GM18508 (cell line): ENCODE measurements around the gene KLK7.

Experiments used
- ATAC-seq: cut with Tn5 transposase; IDR thresholded peaks from one replicate; pipeline ENCODE4 v1.9.1; 2021; ENCODE audit warnings: moderate number of reproducible peaks; ENCODE audit not compliant: insufficient read depth, unreplicated experiment

KLK7 gene

DNA sequence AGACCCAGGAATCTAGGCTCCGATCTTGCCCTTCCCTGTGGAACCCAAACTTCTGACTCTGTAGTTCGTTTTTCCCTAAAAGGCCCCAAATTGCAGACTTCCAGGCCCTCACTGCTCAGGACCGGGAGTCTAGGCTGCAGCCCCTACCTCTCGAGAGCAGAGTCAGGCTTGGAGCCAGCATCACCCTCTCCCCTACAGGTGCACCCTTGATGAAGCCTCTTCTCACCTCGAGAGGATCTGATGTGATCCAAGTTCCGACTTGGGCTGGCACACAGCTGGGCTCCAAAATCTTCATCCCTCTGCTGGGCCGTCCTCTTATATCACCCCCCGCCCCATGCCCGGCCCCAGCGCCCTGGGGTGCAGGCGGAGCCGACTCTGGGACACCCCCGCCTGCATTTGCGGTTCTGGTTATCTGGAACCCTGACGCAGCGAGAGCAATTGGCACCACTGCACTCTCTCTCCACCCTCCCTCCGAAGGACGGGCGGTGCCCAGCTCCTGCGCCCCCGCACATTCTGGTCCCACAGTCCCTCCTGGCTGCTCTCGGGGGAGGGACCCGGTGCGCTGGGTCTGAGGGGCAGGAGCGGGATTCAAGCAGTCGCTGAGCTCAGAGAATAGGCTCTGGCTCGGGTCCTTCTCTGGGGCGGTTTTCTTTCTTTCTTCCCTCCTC, at the start of gene KLK7:
KLK7 (minus strand) TSS at position 293 of the 668 bp plus-strand sequence. CDS start 1,518 bp downstream, outside the sequence.
- no peak for ATAC-seq

DNA sequence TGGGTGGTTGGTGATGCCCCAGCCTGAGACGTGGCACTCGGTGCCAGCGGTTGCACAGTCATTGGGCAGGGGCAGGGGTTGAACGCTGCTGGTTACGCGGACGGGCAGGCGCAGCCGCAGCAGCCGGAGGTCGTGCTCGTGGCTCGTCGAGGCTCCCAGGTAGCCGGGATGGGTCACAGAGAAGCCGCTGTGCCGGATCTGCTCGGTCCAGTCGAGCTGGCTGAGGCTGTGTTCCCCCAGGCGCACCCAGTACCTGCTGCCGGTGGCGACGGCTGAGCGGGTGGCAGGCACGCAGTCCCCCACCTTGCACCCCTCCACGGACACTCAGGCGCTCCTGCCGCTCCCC, 48.1 kb upstream of the KLK7 start:
- ATAC-seq, result no peak

DNA sequence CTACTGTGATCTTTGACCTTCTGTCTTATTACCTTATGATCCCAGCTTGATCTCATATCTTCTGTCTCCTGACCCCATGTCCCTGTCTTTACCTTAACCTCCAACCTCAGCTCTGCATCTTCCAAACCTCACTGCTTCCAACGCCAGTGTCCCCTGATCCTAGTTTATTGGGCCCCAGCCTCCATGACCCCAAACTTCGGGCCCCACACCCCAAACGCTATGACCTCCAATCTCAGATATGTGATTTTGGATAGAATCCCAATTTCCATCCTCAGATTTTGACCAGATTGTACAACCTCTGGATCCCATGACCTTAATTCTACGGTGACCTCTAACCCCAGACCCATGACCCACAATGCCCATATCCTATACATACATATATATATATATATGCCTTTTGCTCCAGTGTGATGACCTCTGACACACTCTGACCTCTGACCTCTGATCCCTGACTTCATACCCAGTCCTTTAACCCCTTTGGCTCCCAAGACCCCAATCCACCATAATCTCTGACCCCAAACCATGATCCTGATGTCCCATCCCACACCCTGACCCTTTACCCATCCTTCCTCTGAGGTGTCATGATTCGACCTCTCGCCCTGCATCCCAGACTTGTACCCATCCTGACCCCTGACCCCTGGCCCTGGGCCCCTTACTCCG, 47.6 kb upstream of the KLK7 start:
- ATAC-seq, result no peak

DNA sequence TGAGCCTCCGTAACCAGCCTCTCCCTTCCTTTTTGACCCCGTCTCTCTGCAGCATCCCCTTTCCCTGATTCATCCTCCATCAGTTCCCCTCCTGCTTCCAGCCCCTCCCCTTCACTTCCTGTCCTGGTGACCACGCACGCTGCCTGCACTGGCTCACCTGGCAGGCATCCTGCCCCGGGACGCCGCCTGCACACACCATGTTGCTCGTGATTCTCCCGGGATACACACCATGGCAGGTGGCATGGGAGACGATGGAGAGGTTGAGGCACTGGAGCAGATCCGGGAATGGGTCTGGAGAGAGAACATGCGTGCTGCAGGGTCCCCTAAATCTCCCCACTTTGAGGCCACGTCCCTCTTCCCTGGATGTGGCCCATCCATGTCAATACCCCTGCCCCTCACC, 46.9 kb upstream of the KLK7 start:
- ATAC-seq, result no peak

DNA sequence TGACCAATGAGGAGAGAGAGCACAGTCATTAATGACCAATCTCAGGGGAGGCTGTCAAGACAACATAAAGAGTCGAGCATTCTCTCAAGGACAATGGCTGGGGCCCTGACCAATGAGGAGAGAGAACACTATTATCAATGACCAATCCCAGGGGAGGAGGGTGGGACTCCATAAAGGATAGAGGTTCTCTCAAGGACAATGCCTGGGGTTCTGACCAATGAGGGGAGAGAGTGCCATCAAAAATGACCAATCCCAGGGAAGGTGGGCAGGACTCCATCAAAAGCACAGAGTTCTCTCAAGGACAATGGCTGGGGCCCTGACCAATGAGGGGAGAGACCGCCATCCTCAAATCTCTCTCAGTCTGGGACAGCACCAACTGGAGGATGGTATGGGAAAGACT, 46.0 kb upstream of the KLK7 start:
- ATAC-seq, result no peak

DNA sequence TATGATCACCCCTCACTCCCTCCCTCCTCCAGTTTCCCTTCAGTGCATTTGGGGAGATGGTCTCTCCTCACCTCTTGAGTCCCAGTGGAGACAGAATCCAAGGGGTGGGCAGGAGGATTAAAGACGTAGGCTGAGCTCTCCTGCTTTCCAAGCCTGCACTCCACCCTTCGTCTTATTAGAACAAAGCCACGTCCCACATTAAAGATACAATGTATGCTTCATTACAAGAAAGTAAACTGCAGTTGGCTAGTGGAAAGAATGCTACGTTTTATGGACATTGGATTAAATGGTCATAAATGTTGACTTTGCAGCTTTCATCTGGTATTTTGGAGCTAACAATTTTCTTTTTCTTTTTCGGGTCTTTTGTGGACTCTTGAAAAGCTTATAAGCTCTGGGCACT, 44.2 kb upstream of the KLK7 start:
- no peak for ATAC-seq

DNA sequence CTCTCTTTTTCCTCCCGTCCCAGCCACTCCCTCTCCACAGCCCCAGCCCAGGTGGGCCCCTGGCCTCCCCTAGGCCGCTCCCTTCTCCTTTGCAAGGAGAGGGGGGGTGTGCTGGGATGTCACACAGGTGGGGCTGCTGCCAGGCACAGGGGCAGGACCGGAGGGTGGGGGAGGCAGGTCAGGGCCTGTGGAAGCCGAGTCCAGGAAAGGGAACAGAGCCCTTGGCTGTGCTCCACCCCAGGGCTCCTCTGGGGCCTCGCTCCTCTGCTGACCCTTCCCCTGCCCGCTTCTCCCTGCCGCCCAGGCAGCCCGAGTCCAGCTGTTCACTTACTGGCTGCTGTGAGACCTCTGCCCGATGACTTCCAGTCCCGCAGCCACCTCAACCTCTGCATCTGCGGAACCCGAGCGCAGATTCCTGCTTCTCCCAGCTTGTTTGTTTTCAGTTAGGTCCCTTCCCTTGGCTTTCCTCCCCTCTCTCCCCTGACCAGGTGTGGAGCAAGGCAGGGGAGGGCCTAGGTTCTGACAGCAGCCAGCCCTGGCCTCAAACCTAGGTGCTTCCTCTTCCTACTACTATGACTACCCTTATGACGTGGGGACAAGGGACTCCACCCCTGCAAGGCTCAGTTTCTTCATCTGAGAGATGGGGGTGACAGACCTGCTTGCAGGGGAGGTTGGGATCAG, 43.5 kb upstream of the KLK7 start:
- no peak for ATAC-seq

DNA sequence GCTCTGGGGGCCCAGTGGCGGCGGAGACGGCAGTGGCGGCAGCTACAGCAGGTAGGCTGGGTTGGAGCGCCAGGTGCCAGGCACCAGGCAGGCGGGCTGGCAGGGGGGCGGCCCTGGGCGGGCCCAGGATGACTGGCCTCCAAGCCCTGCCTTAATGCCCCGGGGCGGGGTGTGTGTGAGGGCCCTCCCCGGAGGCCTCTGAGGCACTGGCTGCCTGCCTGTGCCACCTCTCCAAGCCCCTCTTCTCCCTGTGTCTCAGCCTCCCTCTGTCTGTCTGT, 42.8 kb upstream of the KLK7 start, which contains the start of gene KLK11:
KLK11 (minus strand) TSS at position 63 of the 278 bp plus-strand sequence. CDS start 985 bp downstream, outside the sequence.
- no peak for ATAC-seq

DNA sequence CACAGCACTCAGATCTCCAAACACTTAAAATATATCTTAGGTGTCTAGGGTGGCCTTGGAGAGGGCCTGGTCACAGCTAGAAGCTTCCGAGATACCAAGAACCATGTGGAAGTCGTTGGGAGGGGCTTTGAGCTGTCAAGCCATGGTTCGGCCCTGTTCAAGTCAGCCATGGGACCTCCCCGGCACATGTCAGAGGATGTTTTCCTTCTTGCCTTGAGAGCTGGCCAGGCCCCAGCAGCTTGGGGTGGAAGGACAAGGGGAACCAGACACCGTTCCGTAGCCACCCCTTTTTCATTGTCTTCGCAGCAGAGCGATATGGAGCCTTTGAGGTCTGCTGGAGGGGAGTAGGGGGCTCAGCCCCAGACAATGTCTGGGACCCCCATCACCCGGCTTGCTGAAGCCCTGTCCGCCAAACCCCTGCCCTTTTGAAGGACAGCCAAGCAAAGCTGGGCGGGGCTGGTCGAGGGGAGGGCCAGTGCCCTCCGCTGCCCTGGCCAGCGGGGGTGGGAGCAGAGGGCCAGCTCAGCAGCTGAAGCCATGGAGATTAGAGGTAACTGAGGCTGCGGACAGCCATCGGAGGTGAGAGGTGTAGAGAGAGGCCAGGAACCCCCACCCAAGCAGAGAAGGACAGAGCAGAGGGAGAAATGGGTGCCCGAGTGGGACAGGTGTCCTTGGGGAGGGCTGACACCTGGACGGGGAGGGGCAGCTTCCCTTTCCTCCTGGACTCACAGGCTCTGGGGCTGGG, 42.3 kb upstream of the KLK7 start:
- no peak for ATAC-seq

DNA sequence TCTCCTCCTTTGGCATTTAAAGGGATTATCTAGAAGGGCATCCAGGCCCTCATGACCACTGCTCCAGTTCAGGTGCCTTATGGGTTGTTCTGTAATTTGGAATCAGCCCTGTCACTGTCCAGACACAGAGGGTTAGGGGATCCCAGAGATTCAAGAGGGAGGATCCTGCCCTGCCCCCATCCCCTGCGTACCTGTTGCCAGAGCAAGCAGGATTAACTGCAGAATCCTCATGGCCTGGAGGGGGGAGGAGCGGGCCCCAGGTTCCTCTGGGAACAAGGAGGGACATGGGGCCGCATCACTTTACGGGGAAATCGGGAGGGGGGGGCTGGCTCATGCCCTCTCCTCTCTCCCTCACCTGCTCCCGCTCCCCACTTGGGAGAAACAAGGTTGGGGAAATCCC, 41.7 kb upstream of the KLK7 start:
- ATAC-seq, result no peak

DNA sequence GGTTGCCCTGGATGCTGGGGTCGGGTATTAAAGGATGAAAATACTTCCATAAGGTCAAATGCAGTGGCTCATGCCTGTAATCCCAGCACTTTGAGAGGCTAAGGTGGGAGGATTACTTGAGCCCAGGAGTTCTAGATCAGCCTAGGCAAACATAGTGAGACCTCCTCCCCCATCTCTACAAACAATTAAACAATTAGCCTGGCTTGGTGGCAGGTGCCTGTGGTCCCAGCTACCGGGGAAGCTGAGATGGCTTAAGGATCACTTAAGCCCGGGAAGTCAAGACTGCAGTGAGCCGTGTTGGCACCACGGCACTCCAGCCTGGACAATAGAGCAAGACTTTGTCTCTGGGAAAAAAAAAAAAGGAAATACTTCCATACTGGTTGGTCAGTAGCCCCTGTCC, 41.2 kb upstream of the KLK7 start:
- no peak for ATAC-seq

DNA sequence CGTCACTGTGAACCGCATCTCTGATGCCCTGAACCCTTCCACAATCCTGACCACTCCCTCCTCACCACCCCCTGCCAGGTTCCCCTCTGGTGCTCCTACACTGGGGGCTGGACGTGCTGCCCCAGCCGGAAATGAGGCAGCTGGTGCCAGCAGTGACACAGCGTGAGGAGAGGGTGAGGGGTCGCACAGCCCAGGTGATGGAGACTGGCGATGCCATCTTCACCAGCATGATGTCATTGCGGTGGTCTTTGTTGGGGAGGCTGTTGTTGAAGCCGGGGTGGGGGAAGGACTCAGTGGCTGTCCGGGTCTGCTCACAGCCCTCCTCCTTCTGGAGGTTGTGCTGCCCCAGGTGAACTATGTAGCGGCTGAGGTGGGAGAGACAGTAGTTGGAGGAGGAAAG, 40.2 kb upstream of the KLK7 start:
- no peak for ATAC-seq

DNA sequence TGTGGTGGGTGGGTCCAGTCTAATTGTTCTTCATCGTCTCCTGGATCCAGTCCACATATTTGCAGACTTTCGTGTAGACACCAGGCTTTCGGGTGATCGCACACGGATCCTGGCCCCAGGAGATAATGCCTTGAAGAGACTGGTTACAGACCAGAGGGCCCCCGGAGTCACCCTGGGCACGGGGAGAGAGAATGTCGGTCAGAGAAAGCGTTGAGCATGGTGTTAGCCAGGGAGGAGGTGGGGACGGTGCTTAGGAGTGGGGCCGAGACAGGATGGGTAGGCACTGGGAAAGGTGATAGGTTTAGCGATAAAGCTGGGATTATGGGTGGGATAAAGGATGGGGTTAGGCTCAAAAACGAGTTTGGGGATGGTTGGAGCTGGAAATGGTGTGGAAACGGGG, 38.8 kb upstream of the KLK7 start:
- ATAC-seq, result no peak

DNA sequence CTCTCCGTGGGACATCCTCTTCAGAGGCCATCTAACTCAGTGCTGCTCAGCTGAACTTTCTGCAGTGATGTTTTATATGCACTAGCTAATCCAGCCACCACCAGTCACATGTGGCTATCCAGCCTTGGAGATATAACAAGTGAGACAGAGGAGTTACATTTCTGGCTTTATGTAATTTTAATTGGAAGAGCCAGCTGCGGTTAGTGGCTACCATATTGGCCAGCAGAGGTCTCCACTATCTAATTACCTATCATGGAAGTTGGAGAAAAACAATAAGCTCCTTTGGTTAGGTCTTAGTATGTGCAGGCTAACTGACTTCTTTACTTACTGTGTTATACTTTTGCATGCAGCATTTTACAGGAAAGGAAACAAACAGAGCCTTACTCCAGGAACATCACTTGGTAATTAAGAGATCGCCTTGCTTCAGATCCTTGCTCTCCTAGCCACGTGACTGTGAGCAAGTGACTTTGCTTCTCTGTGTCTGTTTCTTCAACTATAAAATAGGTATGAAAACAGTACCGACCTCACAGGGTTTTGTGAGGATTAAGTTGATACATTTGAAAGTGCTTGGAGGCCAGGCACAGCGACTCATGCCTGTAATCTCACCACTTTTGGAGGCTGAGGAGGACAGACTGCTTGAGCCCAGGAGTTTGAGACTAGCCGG, 37.4 kb upstream of the KLK7 start:
- ATAC-seq, result no peak

DNA sequence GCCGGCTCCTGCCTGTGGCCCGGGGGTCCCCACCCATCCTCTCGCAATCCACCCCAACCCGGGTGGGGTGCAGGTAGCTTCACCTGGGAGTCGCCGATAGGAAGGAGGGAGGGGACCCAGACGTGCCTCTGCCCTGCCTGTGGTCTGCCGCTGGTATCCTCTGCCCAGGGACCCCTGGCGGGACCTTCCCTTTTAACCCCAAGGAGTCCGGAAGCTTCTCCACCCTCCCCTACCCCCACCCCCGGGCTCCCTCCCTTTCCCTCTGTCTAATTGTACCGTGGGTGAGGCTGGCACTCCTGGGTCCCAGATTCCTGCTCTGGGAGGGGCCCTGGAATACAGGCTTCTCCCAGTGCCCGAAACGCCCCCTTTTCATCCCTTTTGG, 35.8 kb upstream of the KLK7 start, which contains the start of gene KLK10:
KLK10 (minus strand) TSS at position 166 of the 382 bp plus-strand sequence. CDS start 579 bp downstream, outside the sequence.
- ATAC-seq, result no peak

DNA sequence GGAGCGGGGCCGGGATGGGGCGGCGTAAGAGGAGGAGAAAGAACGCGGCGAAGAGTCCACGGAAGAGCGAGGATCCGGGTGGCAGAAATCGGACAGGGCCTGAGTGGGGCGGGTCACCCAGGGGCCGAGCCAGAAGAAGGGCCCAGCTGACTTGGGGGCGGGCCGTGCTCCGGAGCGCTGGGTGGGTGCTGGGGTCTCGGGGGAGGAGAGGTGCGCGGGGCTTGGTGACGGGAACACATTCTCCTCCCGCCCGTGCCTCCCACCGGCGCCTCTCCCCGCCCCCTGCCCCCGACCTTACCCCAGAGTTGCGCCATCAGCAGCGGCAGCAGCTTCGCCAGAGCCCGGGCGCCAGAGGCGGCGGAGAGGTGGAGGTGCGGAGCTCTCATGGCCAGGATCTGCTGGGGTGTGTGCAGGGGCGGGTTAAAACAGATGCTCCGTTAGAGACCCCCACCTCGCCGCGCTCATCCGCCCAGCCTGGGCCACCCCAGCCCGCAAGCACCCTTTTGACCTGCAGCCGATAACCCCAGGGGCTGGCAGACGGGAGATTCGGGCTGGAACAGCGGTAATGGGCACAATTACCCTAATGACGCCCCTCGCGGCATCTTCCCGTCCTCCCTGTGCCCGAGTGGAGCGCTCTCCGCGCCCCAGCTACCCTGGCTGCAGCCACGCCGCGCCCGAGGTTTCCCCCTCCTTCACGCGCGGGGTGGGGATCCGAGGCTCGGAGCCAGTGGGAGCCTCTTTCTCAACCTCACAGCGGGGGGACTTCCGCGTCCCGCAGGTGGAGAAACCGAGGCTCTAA, 35.2 kb upstream of the KLK7 start:
- no peak for ATAC-seq

DNA sequence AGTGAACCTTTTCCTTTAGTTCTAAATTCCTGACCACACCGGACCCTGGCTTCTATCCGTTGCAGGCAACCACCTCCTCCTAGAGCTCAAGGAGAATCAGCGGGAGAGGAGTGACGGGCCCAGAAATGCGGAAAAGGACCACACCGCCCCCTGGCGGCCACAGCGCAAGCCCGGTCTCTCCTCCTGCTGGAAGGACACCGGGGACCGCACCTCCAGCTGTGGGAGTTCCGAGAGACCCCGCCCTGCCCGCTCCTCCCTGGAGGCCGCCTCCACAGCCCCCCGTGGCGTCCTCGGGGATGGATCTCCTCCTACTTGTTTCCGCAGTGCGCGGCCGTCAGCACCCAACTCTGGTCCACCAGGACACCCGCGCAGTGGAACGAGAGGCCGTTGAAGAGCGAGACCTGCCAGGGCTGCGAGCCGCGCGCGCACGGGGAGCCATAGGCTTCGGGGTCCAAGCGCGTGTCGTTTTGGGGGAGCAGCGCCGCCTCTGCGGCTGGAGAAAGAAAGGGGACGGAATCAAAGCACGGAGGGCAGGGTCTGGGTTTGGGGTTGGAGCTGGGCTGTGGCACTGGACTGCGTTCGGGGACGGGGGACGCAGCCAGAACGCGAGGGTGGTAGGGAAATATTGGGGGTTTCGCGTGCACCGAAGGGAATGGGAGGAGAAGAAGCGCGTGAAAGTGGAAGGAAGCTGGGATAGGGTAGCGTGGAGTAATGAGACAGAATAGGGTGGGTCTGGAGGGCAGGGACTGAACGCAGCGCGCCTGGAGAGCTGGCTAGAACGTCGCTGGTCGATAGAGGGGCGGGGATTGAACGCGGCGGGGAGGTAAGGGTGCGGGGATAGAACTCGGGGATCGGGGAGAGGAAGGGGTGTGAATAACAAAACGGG, 33.3 kb upstream of the KLK7 start:
- no peak for ATAC-seq

DNA sequence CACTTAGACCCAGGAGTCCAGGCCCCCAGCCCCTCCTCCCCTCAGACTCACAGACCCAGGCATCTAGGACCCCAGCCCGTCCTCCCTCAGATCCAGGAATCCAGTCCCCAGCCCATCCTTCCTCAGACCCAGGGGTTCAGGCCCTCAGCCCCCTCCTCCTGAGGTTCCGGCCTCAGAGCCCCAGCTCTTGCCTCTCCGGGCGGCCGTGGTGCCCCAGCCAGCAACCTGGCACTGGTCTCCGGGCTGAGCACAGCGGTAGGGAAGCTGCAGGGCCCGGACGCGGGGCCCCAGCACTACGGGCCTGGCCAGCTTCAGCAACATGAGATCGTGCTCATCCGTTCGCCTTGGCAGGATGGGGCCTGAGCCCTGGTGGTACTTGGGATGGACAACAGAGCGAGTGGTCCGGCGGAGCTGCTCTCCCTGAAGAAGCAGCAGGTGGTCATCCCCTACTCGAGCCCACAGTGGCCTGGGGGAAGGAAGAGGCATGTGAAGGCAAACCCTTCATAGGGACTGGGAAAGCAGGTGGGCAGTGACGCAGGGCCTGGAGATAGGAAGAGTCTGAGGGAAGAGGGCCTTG, 32.1 kb upstream of the KLK7 start:
- ATAC-seq, result no peak
